PC-3 (cell line): ENCODE results near the gene SORBS2. TPM values are rescaled to one million over a fixed set of nuclear protein-coding genes. Genes with fewer than 3 reads are reported as not detected.

ENCODE experiments used
- ATAC-seq: fragments of 200-7000 bp; cut with Tn5 transposase; 2 replicates; pipeline ENCODE4 v1.9.1; 2020; ENCODE audit warnings: mild to moderate bottlenecking, moderate library complexity
- BruUV-seq: library from RNA; stranded (reverse); fragments of 400-500 nt; replicated peaks from 2 replicates; lab custom pipeline; 2021; lab: Mats Ljungman, UMichigan
- CTCF ChIA-PET: fragments of 300-600 bp; sonication (Branson Sonifier 250); formaldehyde crosslinking; loops from one replicate; lab custom pipeline; 2022; ENCODE audit warnings: antibody characterized with exemption; lab: Charles Lee
- POLR2A ChIA-PET: fragments of 300-600 bp; sonication (Branson Sonifier 250); formaldehyde crosslinking; loops from one replicate; lab custom pipeline; 2022; ENCODE audit warnings: antibody characterized with exemption; ENCODE audit not compliant: unreplicated experiment; lab: Charles Lee
- DNase-seq: peaks from one replicate; pipeline ENCODE4 v3.0.0-alpha.2; 2015
- H2AFZ ChIP-seq: fragments of 300-600 bp; sonication (generic); 2 replicates; pipeline ENCODE4 v1.6.0; 2016; ENCODE audit warnings: antibody characterized with exemption, low read length
- H3F3A ChIP-seq: fragments of 300-600 bp; sonication (generic); one replicate; pipeline ENCODE4 v1.6.0; 2017; ENCODE audit warnings: antibody characterized with exemption, low read length, control low read depth, mild to moderate bottlenecking; ENCODE audit not compliant: unreplicated experiment
- H3K27ac ChIP-seq: fragments of 300-600 bp; sonication (generic); 2 replicates; pipeline ENCODE4 v1.5.1; 2016; ENCODE audit warnings: mild to moderate bottlenecking, low read length
- H3K27me3 ChIP-seq: fragments of 300-600 bp; sonication (generic); 2 replicates; pipeline ENCODE4 v1.6.1; 2016; ENCODE audit warnings: low read length, mixed read lengths
- H3K36me3 ChIP-seq: fragments of 300-600 bp; sonication (generic); 2 replicates; pipeline ENCODE4 v1.6.1; 2016; ENCODE audit warnings: low read depth, mixed run types, low read length, mixed read lengths
- H3K4me1 ChIP-seq: fragments of 300-600 bp; sonication (generic); 2 replicates; pipeline ENCODE4 v1.5.1; 2016; ENCODE audit warnings: low read length; ENCODE audit not compliant: insufficient read depth
- H3K4me2 ChIP-seq: fragments of 300-600 bp; sonication (generic); 2 replicates; pipeline ENCODE4 v1.6.0; 2016; ENCODE audit warnings: low read length
- H3K4me3 ChIP-seq: fragments of 300-600 bp; sonication (generic); 2 replicates; pipeline ENCODE4 v1.5.1; 2016; ENCODE audit warnings: mild to moderate bottlenecking, low read length, mixed read lengths
- H3K79me2 ChIP-seq: fragments of 300-600 bp; sonication (generic); 2 replicates; pipeline ENCODE4 v1.6.1; 2017; ENCODE audit warnings: low read length, mixed read lengths
- H3K9ac ChIP-seq: fragments of 300-600 bp; sonication (generic); 2 replicates; pipeline ENCODE4 v1.6.0; 2016; ENCODE audit warnings: mild to moderate bottlenecking, low read length
- H3K9me2 ChIP-seq: fragments of 300-600 bp; sonication (generic); replicated peaks from 2 replicates; pipeline ENCODE4 v1.6.1; 2016; ENCODE audit warnings: mixed run types, low read length, mixed read lengths
- H3K9me3 ChIP-seq: fragments of 300-600 bp; sonication (generic); 2 replicates; pipeline ENCODE4 v1.6.1; 2016; ENCODE audit warnings: low read length, mixed read lengths
- H4K20me1 ChIP-seq: fragments of 300-600 bp; sonication (generic); 2 replicates; pipeline ENCODE4 v1.6.1; 2016; ENCODE audit warnings: low read length, mixed read lengths
- EZH2 ChIP-seq: fragments of 300-600 bp; sonication (generic); IDR thresholded peaks from one replicate; pipeline ENCODE4 v1.6.1; 2017; ENCODE audit warnings: antibody characterized with exemption, mild to moderate bottlenecking, low read length; ENCODE audit not compliant: unreplicated experiment
- EZH2phosphoT487 ChIP-seq: fragments of 300-600 bp; sonication (generic); IDR thresholded peaks from 2 replicates; pipeline ENCODE4 v1.6.1; 2018; ENCODE audit warnings: mild to moderate bottlenecking, antibody characterized with exemption, low read length, borderline replicate concordance
- intact Hi-C: fragments of 100-400 bp; cut with micrococcal nuclease; formaldehyde crosslinking; loops from 2 replicates; pipeline ENCODE4 v1.9.0; 2023
- total RNA-seq: library from RNA; depleted of rRNA; stranded (reverse); fragments of >200 nt; gene quantifications from 2 replicates; pipeline ENCODE4 v1.2.3, GENCODE V29; 2014
- TF ChIP-seq, protein P1 (sequence below): fragments of 300-600 bp; sonication (generic); conservative IDR thresholded peaks from 2 replicates; pipeline ENCODE4 v1.5.1; 2017; ENCODE audit warnings: antibody characterized with exemption, low read depth, mild to moderate bottlenecking, low read length

The SORBS2 gene
- total RNA-seq, 1 experiment from 2014 or later: 3.6 TPM

DNA sequence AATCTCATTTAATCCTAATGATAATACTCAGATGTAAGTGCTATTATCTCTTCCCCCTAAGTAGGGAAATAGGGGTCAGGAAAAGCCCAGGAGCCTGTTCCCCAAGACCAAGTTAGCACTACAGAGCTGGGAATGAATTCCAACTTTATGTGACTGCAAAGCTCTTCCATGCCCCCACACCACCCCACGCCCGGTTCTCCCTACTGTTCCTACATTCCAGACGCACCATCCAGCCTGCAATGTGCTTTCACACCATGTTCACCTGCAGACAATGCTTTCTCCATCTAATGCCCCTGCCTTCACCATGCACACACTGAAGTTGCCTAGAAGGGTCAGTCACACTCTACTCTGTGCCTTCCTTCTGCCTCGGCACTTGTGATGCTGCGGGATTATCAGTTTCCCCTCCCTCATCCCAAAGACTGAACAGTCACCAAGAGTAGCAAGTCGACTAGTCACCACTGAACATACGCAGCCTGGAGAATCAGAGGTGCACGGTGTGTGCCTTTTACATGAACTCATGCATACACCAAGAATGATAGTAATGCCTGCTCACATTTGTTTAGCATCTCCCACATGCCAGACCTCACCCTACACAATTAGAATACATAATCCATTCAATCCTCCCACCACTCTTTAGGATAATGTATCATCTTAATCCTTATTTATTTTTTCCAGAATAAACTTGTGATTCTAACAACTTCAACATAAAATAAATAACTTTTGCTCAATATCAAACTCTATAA, 14.2 kb downstream of the SORBS2 start:
- POLR2A ChIA-PET: no interaction called here
- H3K79me2 ChIP-seq: no peaks in the 10 kb centered on the region
- H3K4me2 ChIP-seq: no peak overlapping the region
- peaks cover 5% of the 10 kb centered on the region for H3K4me1 ChIP-seq
- ATAC-seq (no peak), DNase-seq (no peak)
- no peak overlapping the region for H3K9ac ChIP-seq
- no peaks in the 10 kb centered on the region for H3K36me3 ChIP-seq
- no peaks in the 10 kb centered on the region for H3K27me3 ChIP-seq
- no peaks in the 10 kb centered on the region for H3K9me3 ChIP-seq
- intact Hi-C loops: no loop called here
- no peaks in the 10 kb centered on the region for H4K20me1 ChIP-seq
- CTCF ChIA-PET: no interaction called here
- no peak overlapping the region for H3K27ac ChIP-seq
- H3K4me3 ChIP-seq: no peak overlapping the region
- no peak for TF ChIP-seq EZH2
- no peak for TF ChIP-seq EZH2phosphoT487
- TF ChIP-seq, protein P1, sequence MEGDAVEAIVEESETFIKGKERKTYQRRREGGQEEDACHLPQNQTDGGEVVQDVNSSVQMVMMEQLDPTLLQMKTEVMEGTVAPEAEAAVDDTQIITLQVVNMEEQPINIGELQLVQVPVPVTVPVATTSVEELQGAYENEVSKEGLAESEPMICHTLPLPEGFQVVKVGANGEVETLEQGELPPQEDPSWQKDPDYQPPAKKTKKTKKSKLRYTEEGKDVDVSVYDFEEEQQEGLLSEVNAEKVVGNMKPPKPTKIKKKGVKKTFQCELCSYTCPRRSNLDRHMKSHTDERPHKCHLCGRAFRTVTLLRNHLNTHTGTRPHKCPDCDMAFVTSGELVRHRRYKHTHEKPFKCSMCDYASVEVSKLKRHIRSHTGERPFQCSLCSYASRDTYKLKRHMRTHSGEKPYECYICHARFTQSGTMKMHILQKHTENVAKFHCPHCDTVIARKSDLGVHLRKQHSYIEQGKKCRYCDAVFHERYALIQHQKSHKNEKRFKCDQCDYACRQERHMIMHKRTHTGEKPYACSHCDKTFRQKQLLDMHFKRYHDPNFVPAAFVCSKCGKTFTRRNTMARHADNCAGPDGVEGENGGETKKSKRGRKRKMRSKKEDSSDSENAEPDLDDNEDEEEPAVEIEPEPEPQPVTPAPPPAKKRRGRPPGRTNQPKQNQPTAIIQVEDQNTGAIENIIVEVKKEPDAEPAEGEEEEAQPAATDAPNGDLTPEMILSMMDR: no peak
- H2AFZ ChIP-seq: no peak overlapping the region
- no TSS peak for BruUV-seq
- H3K9me2 ChIP-seq: no peaks in the 10 kb centered on the region
- H3F3A ChIP-seq: no peaks in the 10 kb centered on the region

DNA sequence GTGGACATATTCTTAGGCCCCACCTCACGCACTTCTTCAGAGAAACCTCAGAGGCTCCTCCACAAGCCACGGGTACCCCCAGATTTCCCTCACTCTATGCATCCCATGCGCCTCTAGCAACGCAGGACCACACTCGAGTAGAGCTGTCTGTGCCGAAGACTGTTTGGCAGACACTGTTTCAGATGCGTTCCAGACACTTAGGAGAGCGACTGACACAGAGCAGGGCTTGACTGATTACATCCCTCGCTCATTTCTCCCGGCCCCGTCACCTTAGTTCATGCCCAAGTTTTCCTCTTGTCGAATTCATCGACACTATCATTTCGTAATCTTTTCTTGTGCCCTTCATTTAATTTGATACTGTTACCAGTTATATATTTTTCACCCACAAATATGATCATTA, 15.0 kb downstream of the SORBS2 start:
- no peak for ATAC-seq
- DNase-seq: no peak
- ChIA-PET CTCF (no interaction called here), POLR2A (no interaction called here)
- Histone ChIP-seq H3K27me3 (no peaks in the 10 kb centered on the region), H4K20me1 (no peaks in the 10 kb centered on the region), H3K9ac (no peak overlapping the region), H2AFZ (no peak overlapping the region), H3K9me3 (no peaks in the 10 kb centered on the region), H3F3A (no peaks in the 10 kb centered on the region), H3K4me2 (no peak overlapping the region), H3K27ac (no peak overlapping the region), H3K9me2 (no peaks in the 10 kb centered on the region), H3K79me2 (no peaks in the 10 kb centered on the region), H3K4me3 (no peak overlapping the region), H3K4me1 (peaks cover 11% of the 10 kb centered on the region), H3K36me3 (no peaks in the 10 kb centered on the region)
- TF ChIP-seq, protein P1: no peak
- TF ChIP-seq EZH2: no peak
- no peak for TF ChIP-seq EZH2phosphoT487
- intact Hi-C loops: no loop called here
- no TSS peak for BruUV-seq

DNA sequence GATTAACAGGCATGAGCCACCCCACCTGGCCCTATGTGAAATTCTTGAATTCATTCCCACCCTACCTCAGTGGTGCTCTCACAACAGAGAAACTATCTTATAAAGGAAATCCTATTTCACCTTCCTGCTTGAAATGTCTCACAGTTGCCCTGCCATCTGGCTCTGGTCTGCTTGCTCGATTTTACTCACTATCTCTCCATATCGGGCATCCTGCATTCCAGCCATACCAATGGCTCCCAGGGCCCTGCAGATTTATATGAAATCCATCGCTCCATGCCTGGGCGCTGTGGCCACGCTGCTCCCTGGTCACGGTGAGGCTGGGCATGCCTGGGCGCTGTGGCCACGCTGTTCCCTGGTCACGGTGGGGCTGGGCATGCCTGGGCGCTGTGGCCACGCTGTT, 15.8 kb downstream of the SORBS2 start:
- no peak for ATAC-seq

More for the DNA sequence above, 15.8 kb downstream of the SORBS2 start:
- peaks cover 11% of the 10 kb centered on the region for H3K4me1 ChIP-seq
- H3K9me3 ChIP-seq: no peaks in the 10 kb centered on the region
- no peaks in the 10 kb centered on the region for H3K36me3 ChIP-seq
- no peaks in the 10 kb centered on the region for H3K79me2 ChIP-seq
- H2AFZ ChIP-seq: no peak overlapping the region
- no peak for DNase-seq
- no peaks in the 10 kb centered on the region for H3K9me2 ChIP-seq
- no peaks in the 10 kb centered on the region for H3K27me3 ChIP-seq
- H3K4me3 ChIP-seq: no peak overlapping the region
- ChIA-PET POLR2A (no interaction called here), CTCF (no interaction called here)
- intact Hi-C loops: no loop called here
- no TSS peak for BruUV-seq
- no peaks in the 10 kb centered on the region for H3F3A ChIP-seq
- no peak overlapping the region for H3K9ac ChIP-seq
- no peaks in the 10 kb centered on the region for H4K20me1 ChIP-seq
- TF ChIP-seq EZH2phosphoT487: no peak
- no peak for TF ChIP-seq EZH2
- TF ChIP-seq, protein P1: no peak
- H3K27ac ChIP-seq: no peak overlapping the region
- no peak overlapping the region for H3K4me2 ChIP-seq
